ENCODE measurements around the gene OR51B4. TPM values are rescaled to one million over a fixed set of nuclear protein-coding genes. Genes with fewer than 3 reads are reported as not detected.
"Not testable (repeated sequence)": the region's sequence is repeated elsewhere in the genome, so short reads cannot be mapped to it uniquely, and the experiment has no call there.

The OR51B4 gene
- polyA plus RNA-seq, 2 of the 4 experiments (the other 2 are of a cell fraction) = not detected

DNA sequence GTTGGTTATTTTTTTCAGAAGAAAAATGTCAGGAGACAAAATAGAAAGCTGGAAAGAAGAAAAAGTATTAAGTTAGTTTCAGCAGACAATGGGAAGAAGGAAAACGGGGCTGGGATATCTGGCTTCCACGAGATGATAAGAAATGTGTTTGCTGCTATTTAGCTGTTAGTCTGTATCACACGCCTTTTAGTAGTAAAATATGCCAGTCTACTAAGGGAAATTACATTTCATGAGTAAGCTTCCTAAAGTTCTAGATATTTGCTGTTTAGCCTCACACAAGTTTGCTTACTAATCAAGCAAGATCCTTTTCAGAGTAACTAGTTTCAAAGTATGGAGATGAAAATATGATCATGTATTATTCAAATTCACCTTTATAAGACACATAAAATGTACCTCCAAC is 1.5 kb downstream of the OR51B4 start:
- WGBS (ENCODE audit: missing lambda C conversion rate) = 9% methylated on average over 3 of the region's 3 CpGs
- no peak for DNase-seq (ENCODE audit: low read depth in 1 of 2, low spot score in 1 of 2)
- no peak overlapping the region for H3K27ac ChIP-seq
- no peak for FAIRE-seq
- H3K9me3 ChIP-seq = no peaks in the 10 kb centered on the region
- H3K4me3 ChIP-seq = no peak overlapping the region
- no peaks in the 10 kb centered on the region for H3K4me1 ChIP-seq
- no peak overlapping the region for H3K4me2 ChIP-seq
- CTCF ChIA-PET = interaction anchor here (0.6 to 2.3 kb wide), 3 partner anchors 9 to 96 kb away, joined by 3 to 8 read pairs (median 3); no protein-coding TSS in a partner anchor
- TF ChIP-seq, protein P1, sequence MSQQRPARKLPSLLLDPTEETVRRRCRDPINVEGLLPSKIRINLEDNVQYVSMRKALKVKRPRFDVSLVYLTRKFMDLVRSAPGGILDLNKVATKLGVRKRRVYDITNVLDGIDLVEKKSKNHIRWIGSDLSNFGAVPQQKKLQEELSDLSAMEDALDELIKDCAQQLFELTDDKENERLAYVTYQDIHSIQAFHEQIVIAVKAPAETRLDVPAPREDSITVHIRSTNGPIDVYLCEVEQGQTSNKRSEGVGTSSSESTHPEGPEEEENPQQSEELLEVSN (IDR thresholded peaks at IDR 0.05; ENCODE audit: borderline replicate concordance, low read depth) = no peak
- TF ChIP-seq ZC3H11A (IDR thresholded peaks at IDR 0.05) = no peak
- TF ChIP-seq HEYL (CRISPR knock-in tag; IDR thresholded peaks at IDR 0.05) = no peak
- TF ChIP-seq POLR2A (IDR thresholded peaks at IDR 0.05; ENCODE audit: low read length) = no peak
- no peak for TF ChIP-seq FOSL2 (IDR thresholded peaks at IDR 0.05)
- TF ChIP-seq FOSL2 (CRISPR knock-in tag; IDR thresholded peaks at IDR 0.05) = no peak
- no peak for TF ChIP-seq HOXB5 (CRISPR knock-in tag; IDR thresholded peaks at IDR 0.05)
- TF ChIP-seq RFX5 (IDR thresholded peaks at IDR 0.05) = no peak
- TF ChIP-seq EHMT2 (IDR thresholded peaks at IDR 0.05; ENCODE audit: low read depth) = no peak
- no peak for ATAC-seq
- POLR2A ChIA-PET = no interaction called here

DNA sequence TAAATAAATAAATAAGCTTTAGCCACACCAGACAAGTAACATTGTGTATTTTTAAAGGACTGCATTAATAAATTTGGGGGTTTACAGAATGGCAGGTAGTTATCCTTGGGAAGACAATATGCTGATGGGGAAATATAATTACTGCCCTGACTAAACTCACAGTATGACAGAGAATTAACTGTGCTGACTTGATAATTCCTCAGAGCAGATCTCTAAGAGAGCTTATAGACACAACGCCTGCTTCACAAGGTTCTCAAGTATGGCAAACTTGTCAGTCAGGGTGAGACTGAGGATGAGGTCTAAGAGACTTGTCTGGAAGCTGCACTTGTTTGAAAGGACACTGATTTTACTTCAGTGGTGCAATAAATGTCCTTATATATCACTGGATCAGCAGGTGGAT is 3.3 kb downstream of the OR51B4 start:
- H3K27ac ChIP-seq = no peak overlapping the region
- no peaks in the 10 kb centered on the region for H3K9me3 ChIP-seq
- H3K4me3 ChIP-seq = no peak overlapping the region
- DNase-seq (ENCODE audit: low read depth in 1 of 2, low spot score in 1 of 2) (no peak), ATAC-seq (no peak), FAIRE-seq (no peak)
- POLR2A ChIA-PET = no interaction called here
- CTCF ChIA-PET = interaction anchor here (0.7 to 1.3 kb wide), 2 partner anchors 82 to 1314 kb away, joined by 3 to 4 read pairs; partner anchors contain the start of gene TAF10
- 4% methylated on average over 1 of the region's 1 CpG for WGBS (ENCODE audit: missing lambda C conversion rate)
- no peak for TF ChIP-seq HEYL (CRISPR knock-in tag; IDR thresholded peaks at IDR 0.05)
- no peak for TF ChIP-seq ZNF302 (CRISPR knock-in tag; IDR thresholded peaks at IDR 0.05)
- H3K4me2 ChIP-seq = no peak overlapping the region
- H3K4me1 ChIP-seq = no peaks in the 10 kb centered on the region

DNA sequence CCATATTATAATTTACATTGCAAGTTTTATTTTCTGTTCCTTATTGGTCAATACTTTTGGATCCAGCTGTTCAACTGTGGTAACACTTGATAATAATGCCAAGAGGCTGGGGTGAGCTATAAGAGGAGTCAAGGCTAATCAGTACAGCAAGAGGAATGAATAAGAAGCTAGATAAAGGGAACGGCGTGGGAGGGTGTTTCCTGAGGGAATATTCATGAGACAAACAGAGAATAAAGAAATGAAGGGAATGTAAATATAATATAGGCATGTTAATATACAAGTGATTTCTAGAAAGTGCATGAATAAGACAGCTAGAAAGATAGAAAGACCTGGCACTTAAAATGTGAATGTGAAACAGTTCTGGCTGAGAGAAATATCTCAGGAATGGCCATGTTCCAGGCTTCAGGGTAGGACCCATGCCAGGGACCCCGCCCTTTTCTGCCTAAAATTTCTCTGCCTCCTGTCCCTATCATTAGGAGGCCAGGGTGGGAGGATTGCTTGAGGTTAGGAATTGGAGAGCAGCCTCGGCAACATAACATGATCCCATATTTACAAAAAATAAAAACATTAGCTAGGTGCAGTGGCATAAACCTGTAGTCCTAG is 3.9 kb downstream of the OR51B4 start:
- ATAC-seq (no peak), DNase-seq (ENCODE audit: low read depth in 1 of 2, low spot score in 1 of 2) (no peak), FAIRE-seq (no peak)
- CTCF ChIA-PET = interaction anchor here (0.7 to 1.3 kb wide), 3 partner anchors 83 to 1314 kb away, joined by 3 to 4 read pairs (median 3); partner anchors contain the start of gene TAF10
- Histone ChIP-seq H3K4me2 (no peak overlapping the region), H3K4me1 (no peaks in the 10 kb centered on the region), H3K9me3 (no peaks in the 10 kb centered on the region), H3K4me3 (no peak overlapping the region), H3K27ac (no peak overlapping the region)
- no peak for TF ChIP-seq MAFK (IDR thresholded peaks at IDR 0.05; ENCODE audit: partially characterized antibody)
- TF ChIP-seq MAZ (IDR thresholded peaks at IDR 0.05; ENCODE audit: borderline replicate concordance, low read depth, low read length) = no peak
- TF ChIP-seq, protein P2, sequence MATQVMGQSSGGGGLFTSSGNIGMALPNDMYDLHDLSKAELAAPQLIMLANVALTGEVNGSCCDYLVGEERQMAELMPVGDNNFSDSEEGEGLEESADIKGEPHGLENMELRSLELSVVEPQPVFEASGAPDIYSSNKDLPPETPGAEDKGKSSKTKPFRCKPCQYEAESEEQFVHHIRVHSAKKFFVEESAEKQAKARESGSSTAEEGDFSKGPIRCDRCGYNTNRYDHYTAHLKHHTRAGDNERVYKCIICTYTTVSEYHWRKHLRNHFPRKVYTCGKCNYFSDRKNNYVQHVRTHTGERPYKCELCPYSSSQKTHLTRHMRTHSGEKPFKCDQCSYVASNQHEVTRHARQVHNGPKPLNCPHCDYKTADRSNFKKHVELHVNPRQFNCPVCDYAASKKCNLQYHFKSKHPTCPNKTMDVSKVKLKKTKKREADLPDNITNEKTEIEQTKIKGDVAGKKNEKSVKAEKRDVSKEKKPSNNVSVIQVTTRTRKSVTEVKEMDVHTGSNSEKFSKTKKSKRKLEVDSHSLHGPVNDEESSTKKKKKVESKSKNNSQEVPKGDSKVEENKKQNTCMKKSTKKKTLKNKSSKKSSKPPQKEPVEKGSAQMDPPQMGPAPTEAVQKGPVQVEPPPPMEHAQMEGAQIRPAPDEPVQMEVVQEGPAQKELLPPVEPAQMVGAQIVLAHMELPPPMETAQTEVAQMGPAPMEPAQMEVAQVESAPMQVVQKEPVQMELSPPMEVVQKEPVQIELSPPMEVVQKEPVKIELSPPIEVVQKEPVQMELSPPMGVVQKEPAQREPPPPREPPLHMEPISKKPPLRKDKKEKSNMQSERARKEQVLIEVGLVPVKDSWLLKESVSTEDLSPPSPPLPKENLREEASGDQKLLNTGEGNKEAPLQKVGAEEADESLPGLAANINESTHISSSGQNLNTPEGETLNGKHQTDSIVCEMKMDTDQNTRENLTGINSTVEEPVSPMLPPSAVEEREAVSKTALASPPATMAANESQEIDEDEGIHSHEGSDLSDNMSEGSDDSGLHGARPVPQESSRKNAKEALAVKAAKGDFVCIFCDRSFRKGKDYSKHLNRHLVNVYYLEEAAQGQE (IDR thresholded peaks at IDR 0.05) = no peak
- no peak for TF ChIP-seq RAD21 (conservative IDR thresholded peaks at IDR 0.05 in 1 of 2, IDR thresholded peaks at IDR 0.05 in 1 of 2)
- no peak for TF ChIP-seq ZC3H11A (IDR thresholded peaks at IDR 0.05)
- no peak for TF ChIP-seq TP53 (CRISPR knock-in tag; IDR thresholded peaks at IDR 0.05)
- TF ChIP-seq CHD4 (IDR thresholded peaks at IDR 0.05; ENCODE audit: borderline replicate concordance) = no peak
- no peak for TF ChIP-seq NR3C1 (IDR thresholded peaks at IDR 0.05)
- TF ChIP-seq EP300 (IDR thresholded peaks at IDR 0.05) = no peak
- no peak for TF ChIP-seq PHF8 (IDR thresholded peaks at IDR 0.05; ENCODE audit: borderline replicate concordance, low read depth)
- no peak for TF ChIP-seq SREBF2 (IDR thresholded peaks at IDR 0.05)
- TF ChIP-seq BHLHE40 (IDR thresholded peaks at IDR 0.05; ENCODE audit: low read depth, low read length) = no peak
- TF ChIP-seq, protein P3, sequence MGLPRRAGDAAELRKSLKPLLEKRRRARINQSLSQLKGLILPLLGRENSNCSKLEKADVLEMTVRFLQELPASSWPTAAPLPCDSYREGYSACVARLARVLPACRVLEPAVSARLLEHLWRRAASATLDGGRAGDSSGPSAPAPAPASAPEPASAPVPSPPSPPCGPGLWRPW (IDR thresholded peaks at IDR 0.05) = no peak
- 41% methylated on average over 4 of the region's 4 CpGs for WGBS (ENCODE audit: missing lambda C conversion rate)
- POLR2A ChIA-PET = no interaction called here

DNA sequence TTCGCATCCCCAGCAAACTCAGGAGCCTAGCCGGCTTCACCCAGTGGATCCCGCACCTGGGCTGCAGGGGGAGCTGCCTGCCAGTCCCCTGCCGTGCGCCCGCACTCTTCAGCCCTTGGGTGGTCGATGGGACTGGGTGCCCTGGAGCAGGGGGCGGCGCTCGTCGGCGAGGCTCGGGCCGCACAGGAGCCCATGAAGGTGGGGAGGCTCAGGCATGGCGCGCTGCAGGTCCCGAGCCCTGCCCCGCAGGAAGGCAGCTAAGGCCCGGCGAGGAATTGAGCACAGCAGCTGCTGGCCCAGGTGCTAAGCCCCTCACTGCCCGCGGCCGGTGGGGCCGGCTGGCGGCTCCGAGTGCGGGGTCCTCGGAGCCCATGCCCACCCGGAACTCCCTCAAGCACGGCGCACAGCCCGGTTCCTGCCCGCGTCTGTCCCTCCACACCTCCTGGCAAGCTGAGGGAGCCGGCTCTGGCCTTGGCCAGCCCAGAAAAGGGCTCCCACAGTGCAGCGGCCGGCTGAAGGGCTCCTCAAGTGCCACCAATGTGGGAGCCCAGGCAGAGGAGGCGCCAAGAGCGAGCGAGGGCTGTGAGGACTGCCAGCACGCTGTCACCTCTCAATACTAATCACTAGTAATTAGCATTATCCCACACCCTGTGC is 7.3 kb downstream of the OR51B4 start:
- WGBS (ENCODE audit: missing lambda C conversion rate) = 78% methylated on average over 16 of the region's 41 CpGs
- H3K4me1 ChIP-seq; FAIRE-seq; POLR2A ChIA-PET; H3K9me3 ChIP-seq; DNase-seq (ENCODE audit: low read depth in 1 of 2, low spot score in 1 of 2); H3K27ac ChIP-seq; H3K4me2 ChIP-seq; ATAC-seq; H3K4me3 ChIP-seq; CTCF ChIA-PET: not testable (repeated sequence)

Data from A549 (cell line).